HK-2 (cell line): ENCODE data around the gene PIEZO1.
A peak's percentile ranks its signal among the peaks of the same experiment; 100 is the strongest.

ENCODE experiments used
- DNase-seq: peaks from one replicate; pipeline ENCODE4 v3.0.0-alpha.2; 2018; ENCODE audit not compliant: unreplicated experiment

The PIEZO1 gene

GRCh38 chr16:88766975-88767374, 18.0 kb downstream of the PIEZO1 start:
- DNase-seq = no peak

GRCh38 chr16:88764913-88765349, 20.1 kb downstream of the PIEZO1 start:
- peak; percentile 87 for DNase-seq

- DNase-seq = no peak
Observed at GRCh38 chr16:88764080-88764479, 20.9 kb downstream of the PIEZO1 start.

- no peak for DNase-seq
Observed at GRCh38 chr16:88763502-88764053, 21.4 kb downstream of the PIEZO1 start.

- DNase-seq = no peak
Observed at GRCh38 chr16:88762941-88763340, 22.1 kb downstream of the PIEZO1 start.

GRCh38 chr16:88762258-88762870, 22.7 kb downstream of the PIEZO1 start:
- no peak for DNase-seq

GRCh38 chr16:88761830-88762229, 23.2 kb downstream of the PIEZO1 start:
- no peak for DNase-seq

- no peak for DNase-seq
Observed at GRCh38 chr16:88761143-88761534, 23.9 kb downstream of the PIEZO1 start.

GRCh38 chr16:88760424-88761142, 24.4 kb downstream of the PIEZO1 start:
- DNase-seq = no peak

- no peak for DNase-seq
Observed at GRCh38 chr16:88759976-88760350, 25.1 kb downstream of the PIEZO1 start.

- DNase-seq = no peak
Observed at GRCh38 chr16:88759245-88759975, 25.6 kb downstream of the PIEZO1 start.

- no peak for DNase-seq
Observed at GRCh38 chr16:88758944-88759244, 26.1 kb downstream of the PIEZO1 start.

- DNase-seq = peak; percentile 63
Observed at GRCh38 chr16:88758227-88758943, 26.6 kb downstream of the PIEZO1 start.

- DNase-seq = no peak
Observed at GRCh38 chr16:88755745-88756443, 29.1 kb downstream of the PIEZO1 start.

GRCh38 chr16:88754912-88755744, 29.9 kb downstream of the PIEZO1 start:
- DNase-seq = no peak

GRCh38 chr16:88754109-88754911, 30.7 kb downstream of the PIEZO1 start:
- DNase-seq = no peak

- DNase-seq = no peak
Observed at GRCh38 chr16:88753602-88754001, 31.4 kb downstream of the PIEZO1 start.

- DNase-seq = no peak
Observed at GRCh38 chr16:88753191-88753590, 31.8 kb downstream of the PIEZO1 start.

GRCh38 chr16:88752386-88753002, 32.5 kb downstream of the PIEZO1 start:
- no peak for DNase-seq
